Smooth muscle cell (in vitro differentiated cells): ENCODE data around the gene PELI2. TPM values are rescaled to one million over a fixed set of nuclear protein-coding genes. Genes with fewer than 3 reads are reported as not detected.

Experiments used
- DNase-seq: peaks from one replicate; lab custom pipeline; 2025; ENCODE audit not compliant: unreplicated experiment; lab: John Stamatoyannopoulos, UW
- H2AFZ ChIP-seq: fragments of 200-600 bp; sonication (generic); 2 replicates; pipeline ENCODE4 v1.6.0; 2016; ENCODE audit warnings: antibody characterized with exemption, low read depth, mild to moderate bottlenecking
- H3F3A ChIP-seq: fragments of 200-600 bp; sonication (generic); 2 replicates; pipeline ENCODE4 v1.6.0; 2017; ENCODE audit warnings: antibody characterized with exemption, low read depth
- H3K27ac ChIP-seq: fragments of 200-600 bp; sonication (generic); 2 replicates; pipeline ENCODE4 v1.5.1; 2016; ENCODE audit warnings: low read depth, mild to moderate bottlenecking
- H3K27me3 ChIP-seq: fragments of 200-600 bp; sonication (generic); 2 replicates; pipeline ENCODE4 v1.6.1; 2016; ENCODE audit warnings: low read depth, mild to moderate bottlenecking
- H3K36me3 ChIP-seq: fragments of 200-600 bp; sonication (generic); 2 replicates; pipeline ENCODE4 v1.5.1; 2016; ENCODE audit warnings: low read depth
- H3K4me1 ChIP-seq: fragments of 200-600 bp; sonication (generic); 2 replicates; pipeline ENCODE4 v1.5.1; 2016; ENCODE audit warnings: low read depth
- H3K4me2 ChIP-seq: fragments of 200-600 bp; sonication (generic); 2 replicates; pipeline ENCODE4 v1.6.0; 2016; ENCODE audit warnings: mild to moderate bottlenecking
- H3K4me3 ChIP-seq: fragments of 200-600 bp; sonication (generic); 2 replicates; pipeline ENCODE4 v1.5.1; 2016; ENCODE audit warnings: mild to moderate bottlenecking
- H3K79me2 ChIP-seq: fragments of 200-600 bp; sonication (generic); 2 replicates; pipeline ENCODE4 v1.6.0; 2016; ENCODE audit warnings: low read depth, mild to moderate bottlenecking
- H3K9ac ChIP-seq: fragments of 200-600 bp; sonication (generic); 2 replicates; pipeline ENCODE4 v1.6.0; 2016; ENCODE audit warnings: low read depth
- H3K9me3 ChIP-seq: fragments of 200-600 bp; sonication (generic); replicated peaks from 2 replicates; pipeline ENCODE4 v1.5.1; 2016; ENCODE audit warnings: low read depth
- H4K20me1 ChIP-seq: fragments of 200-600 bp; sonication (generic); 2 replicates; pipeline ENCODE4 v1.6.0; 2016; ENCODE audit warnings: low read depth
- CTCF ChIP-seq: fragments of 200-600 bp; sonication (generic); IDR thresholded peaks from 2 replicates; pipeline ENCODE4 v1.5.1; 2017; ENCODE audit warnings: borderline replicate concordance, mild to moderate bottlenecking, antibody characterized with exemption; ENCODE audit not compliant: insufficient read depth, poor library complexity, severe bottlenecking
- WGBS: methylation state at CpG from one replicate; pipeline ENCODE4 v1.1.7; 2016; ENCODE audit warnings: low lambda C conversion rate; 5-methylcytosine and 5-hydroxymethylcytosine counted together
- polyA plus RNA-seq: library from polyadenylated mRNA; unstranded; fragments of >200 nt; fragmentation: Nextera tagmentation; extraction: Ambion mirVana; gene quantifications from 2 replicates; pipeline ENCODE4 v1.2.1, GENCODE V29; 2016
- total RNA-seq: library from RNA; depleted of rRNA; stranded (reverse); fragments of >200 nt; gene quantifications from 2 replicates; pipeline ENCODE4 v1.2.3, GENCODE V29; 2014

PELI2 gene
- total and polyA plus RNA-seq, 2 experiments from 2014 or later: 4.6 to 9.1 TPM

DNA sequence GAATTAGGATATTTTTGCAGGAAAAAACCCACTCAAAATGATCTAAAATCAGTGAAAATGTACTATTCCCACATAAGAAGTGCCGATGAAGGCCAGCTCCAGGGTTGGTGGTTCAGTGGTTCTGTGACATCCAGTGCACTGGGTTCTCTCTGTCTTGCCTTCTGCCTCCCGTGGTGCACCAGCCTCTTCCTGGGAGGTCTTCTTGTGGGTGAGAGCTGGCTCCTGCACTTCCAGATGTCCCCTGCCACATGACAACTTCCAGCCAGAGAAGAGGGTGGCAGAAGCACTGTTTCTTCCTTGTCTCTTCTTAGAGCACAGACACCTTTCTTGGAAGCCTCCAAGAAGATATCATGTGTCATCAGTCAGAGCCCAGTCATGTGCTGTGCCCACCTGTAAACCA, 170.9 kb downstream of the PELI2 start:
- no peak for TF ChIP-seq CTCF
- Histone ChIP-seq H3K9ac (no peak overlapping the region), H3K36me3 (no peaks in the 10 kb centered on the region), H3K4me3 (no peak overlapping the region), H3K4me1 (no peaks in the 10 kb centered on the region), H3F3A (no peaks in the 10 kb centered on the region), H2AFZ (no peak overlapping the region), H3K9me3 (no peaks in the 10 kb centered on the region), H3K27me3 (no peaks in the 10 kb centered on the region), H3K4me2 (peak overlapping the region; percentile 2), H4K20me1 (no peaks in the 10 kb centered on the region), H3K79me2 (no peaks in the 10 kb centered on the region), H3K27ac (no peak overlapping the region)
- WGBS: 86% methylated on average over 2 of the region's 2 CpGs
- no peak for DNase-seq

GRCh38 chr14:56290195-56290594, 172.0 kb downstream of the PELI2 start:
- Histone ChIP-seq H2AFZ (no peak overlapping the region), H3K4me3 (no peak overlapping the region), H3K27ac (no peak overlapping the region), H3K4me2 (no peak overlapping the region), H3K27me3 (no peaks in the 10 kb centered on the region), H3K36me3 (no peaks in the 10 kb centered on the region), H4K20me1 (no peaks in the 10 kb centered on the region), H3F3A (no peaks in the 10 kb centered on the region), H3K4me1 (no peaks in the 10 kb centered on the region), H3K9ac (no peak overlapping the region), H3K9me3 (no peaks in the 10 kb centered on the region), H3K79me2 (no peaks in the 10 kb centered on the region)
- 95% methylated on average over 14 of the region's 14 CpGs for WGBS
- no peak for DNase-seq
- no peak for TF ChIP-seq CTCF

DNA sequence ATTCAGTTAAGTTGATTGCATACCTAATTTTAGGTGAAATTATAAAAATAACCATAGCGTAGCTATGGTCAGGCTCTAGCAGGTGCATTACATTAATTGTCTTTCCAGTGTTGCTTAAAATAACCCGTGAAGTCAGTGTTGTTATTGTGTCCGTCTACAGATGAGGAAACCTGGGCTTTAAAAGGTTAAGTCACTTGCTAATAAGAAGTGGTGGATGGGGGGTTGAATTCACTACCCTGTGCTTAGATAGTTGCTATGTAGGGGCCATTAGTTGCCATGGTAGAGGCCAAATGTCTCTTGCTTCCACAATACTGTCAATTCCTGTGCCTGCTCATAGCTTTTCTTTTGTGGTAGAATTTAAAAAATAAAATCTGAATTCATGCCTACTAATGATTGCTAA, 174.8 kb downstream of the PELI2 start:
- Histone ChIP-seq H3K4me2 (no peak overlapping the region), H3K79me2 (no peaks in the 10 kb centered on the region), H3K27me3 (no peaks in the 10 kb centered on the region), H3K9ac (no peak overlapping the region), H3K9me3 (no peaks in the 10 kb centered on the region), H4K20me1 (no peaks in the 10 kb centered on the region), H3K4me3 (no peak overlapping the region), H3K36me3 (no peaks in the 10 kb centered on the region), H2AFZ (no peak overlapping the region), H3F3A (no peaks in the 10 kb centered on the region), H3K4me1 (no peaks in the 10 kb centered on the region), H3K27ac (no peak overlapping the region)
- TF ChIP-seq CTCF: no peak
- DNase-seq: no peak
- WGBS: 94% methylated on average over 3 of the region's 3 CpGs

GRCh38 chr14:56293506-56293905, 175.3 kb downstream of the PELI2 start:
- no peak for TF ChIP-seq CTCF

More at GRCh38 chr14:56293506-56293905, 175.3 kb downstream of the PELI2 start:
- no peak overlapping the region for H2AFZ ChIP-seq
- DNase-seq: no peak
- H4K20me1 ChIP-seq: no peaks in the 10 kb centered on the region
- no peak overlapping the region for H3K27ac ChIP-seq
- no peaks in the 10 kb centered on the region for H3K36me3 ChIP-seq
- H3K4me2 ChIP-seq: no peak overlapping the region
- no peaks in the 10 kb centered on the region for H3K79me2 ChIP-seq
- WGBS: 96% methylated on average over 2 of the region's 2 CpGs
- no peaks in the 10 kb centered on the region for H3K9me3 ChIP-seq
- H3F3A ChIP-seq: no peaks in the 10 kb centered on the region
- no peaks in the 10 kb centered on the region for H3K27me3 ChIP-seq
- no peak overlapping the region for H3K9ac ChIP-seq
- H3K4me3 ChIP-seq: no peak overlapping the region
- H3K4me1 ChIP-seq: no peaks in the 10 kb centered on the region
